ENCODE measurements around the gene TCL1A. TPM values are rescaled to one million over a fixed set of nuclear protein-coding genes. Genes with fewer than 3 reads are reported as not detected.
"Not testable (repeated sequence)": the region's sequence is repeated elsewhere in the genome, so short reads cannot be mapped to it uniquely, and the experiment has no call there.

TCL1A gene
- total RNA-seq, 1 donor from 2014 or later: not detected

- Mint-ChIP-seq H3K36me3 (no peaks in the 10 kb centered on the region), H3K9me3 (peaks cover 17% of the 10 kb centered on the region), H3K27me3 (ENCODE audit: low read depth) (peaks cover 16% of the 10 kb centered on the region), H3K27ac (no peak overlapping the region), H3K4me1 (peaks cover 16% of the 10 kb centered on the region), H3K4me3 (no peak overlapping the region)
- no peak for TF ChIP-seq CTCF (IDR thresholded peaks at IDR 0.05; ENCODE audit: unreplicated experiment)
- DNase-seq (ENCODE audit: low spot score in 2 of 2, unreplicated experiment in 2 of 2): no peak
Measured at GRCh38 chr14:95674613-95675012, 39.3 kb downstream of the TCL1A start.

GRCh38 chr14:95668235-95668772, 45.6 kb downstream of the TCL1A start:
- no peak for DNase-seq (ENCODE audit: low spot score in 2 of 2, unreplicated experiment in 2 of 2)
- Mint-ChIP-seq H3K4me1 (peaks cover 10% of the 10 kb centered on the region), H3K27ac (no peak overlapping the region), H3K27me3 (ENCODE audit: low read depth) (peaks cover 10% of the 10 kb centered on the region), H3K9me3 (no peaks in the 10 kb centered on the region), H3K36me3 (no peaks in the 10 kb centered on the region), H3K4me3 (no peak overlapping the region)
- TF ChIP-seq CTCF (IDR thresholded peaks at IDR 0.05; ENCODE audit: unreplicated experiment): no peak

- no peak for DNase-seq (ENCODE audit: low spot score in 2 of 2, unreplicated experiment in 2 of 2)
- Mint-ChIP-seq H3K27me3 (ENCODE audit: low read depth) (peaks cover 13% of the 10 kb centered on the region), H3K36me3 (no peaks in the 10 kb centered on the region)
Measured at GRCh38 chr14:95667249-95667693, 46.7 kb downstream of the TCL1A start.

GRCh38 chr14:95666450-95666849, 47.5 kb downstream of the TCL1A start:
- no peak for TF ChIP-seq CTCF (IDR thresholded peaks at IDR 0.05; ENCODE audit: unreplicated experiment)
- peaks cover 15% of the 10 kb centered on the region for H3K27me3 Mint-ChIP-seq (ENCODE audit: low read depth)
- H3K9me3 Mint-ChIP-seq: no peaks in the 10 kb centered on the region
- no peak overlapping the region for H3K4me3 Mint-ChIP-seq
- no peak for DNase-seq (ENCODE audit: low spot score in 2 of 2, unreplicated experiment in 2 of 2)
- no peaks in the 10 kb centered on the region for H3K36me3 Mint-ChIP-seq
- peaks cover 14% of the 10 kb centered on the region for H3K4me1 Mint-ChIP-seq
- H3K27ac Mint-ChIP-seq: no peak overlapping the region

More at GRCh38 chr14:95667249-95667693, 46.7 kb downstream of the TCL1A start:
- H3K4me1 Mint-ChIP-seq: peaks cover 14% of the 10 kb centered on the region
- no peak overlapping the region for H3K27ac Mint-ChIP-seq
- no peak for TF ChIP-seq CTCF (IDR thresholded peaks at IDR 0.05; ENCODE audit: unreplicated experiment)
- H3K4me3 Mint-ChIP-seq: no peak overlapping the region
- H3K9me3 Mint-ChIP-seq: no peaks in the 10 kb centered on the region

GRCh38 chr14:95665530-95665929, 48.4 kb downstream of the TCL1A start:
- not testable (repeated sequence) for H3K9me3 Mint-ChIP-seq; H3K36me3 Mint-ChIP-seq; H3K4me3 Mint-ChIP-seq; DNase-seq (ENCODE audit: low spot score in 2 of 2, unreplicated experiment in 2 of 2); H3K27ac Mint-ChIP-seq
- Mint-ChIP-seq H3K4me1 (peaks cover 20% of the 10 kb centered on the region), H3K27me3 (ENCODE audit: low read depth) (peaks cover 20% of the 10 kb centered on the region)

- no peak for TF ChIP-seq CTCF (IDR thresholded peaks at IDR 0.05; ENCODE audit: unreplicated experiment)
- Mint-ChIP-seq H3K27me3 (ENCODE audit: low read depth) (peaks cover 28% of the 10 kb centered on the region), H3K36me3 (no peaks in the 10 kb centered on the region), H3K9me3 (no peaks in the 10 kb centered on the region), H3K4me3 (no peak overlapping the region), H3K27ac (no peak overlapping the region), H3K4me1 (peaks cover 18% of the 10 kb centered on the region)
- DNase-seq (ENCODE audit: low spot score in 2 of 2, unreplicated experiment in 2 of 2): no peak
Measured at GRCh38 chr14:95664546-95664945, 49.4 kb downstream of the TCL1A start.

Measured in mesothelial cell of epicardium (in vitro differentiated cells).